Stimulated activated CD8-positive, alpha-beta memory T cell treated with anti-CD3 and anti-CD28 coated beads, Interleukin-2, amount 100 ng/mL, for 1 hour (primary cell): ENCODE data around the gene IPCEF1.
"Not testable (repeated sequence)": the region's sequence is repeated elsewhere in the genome, so short reads cannot be mapped to it uniquely, and the experiment has no call there.

Experiments used
- DNase-seq, 2 donors: peaks; one replicate each; pipeline ENCODE4 v3.0.0-alpha.2; 2020; ENCODE audit warnings: low read depth in 2 of 2

IPCEF1 gene

GRCh38 chr6:154246723-154247118, 109.9 kb downstream of the IPCEF1 start:
- no peak for DNase-seq

GRCh38 chr6:154245506-154245905, 111.1 kb downstream of the IPCEF1 start:
- DNase-seq: no peak

DNA sequence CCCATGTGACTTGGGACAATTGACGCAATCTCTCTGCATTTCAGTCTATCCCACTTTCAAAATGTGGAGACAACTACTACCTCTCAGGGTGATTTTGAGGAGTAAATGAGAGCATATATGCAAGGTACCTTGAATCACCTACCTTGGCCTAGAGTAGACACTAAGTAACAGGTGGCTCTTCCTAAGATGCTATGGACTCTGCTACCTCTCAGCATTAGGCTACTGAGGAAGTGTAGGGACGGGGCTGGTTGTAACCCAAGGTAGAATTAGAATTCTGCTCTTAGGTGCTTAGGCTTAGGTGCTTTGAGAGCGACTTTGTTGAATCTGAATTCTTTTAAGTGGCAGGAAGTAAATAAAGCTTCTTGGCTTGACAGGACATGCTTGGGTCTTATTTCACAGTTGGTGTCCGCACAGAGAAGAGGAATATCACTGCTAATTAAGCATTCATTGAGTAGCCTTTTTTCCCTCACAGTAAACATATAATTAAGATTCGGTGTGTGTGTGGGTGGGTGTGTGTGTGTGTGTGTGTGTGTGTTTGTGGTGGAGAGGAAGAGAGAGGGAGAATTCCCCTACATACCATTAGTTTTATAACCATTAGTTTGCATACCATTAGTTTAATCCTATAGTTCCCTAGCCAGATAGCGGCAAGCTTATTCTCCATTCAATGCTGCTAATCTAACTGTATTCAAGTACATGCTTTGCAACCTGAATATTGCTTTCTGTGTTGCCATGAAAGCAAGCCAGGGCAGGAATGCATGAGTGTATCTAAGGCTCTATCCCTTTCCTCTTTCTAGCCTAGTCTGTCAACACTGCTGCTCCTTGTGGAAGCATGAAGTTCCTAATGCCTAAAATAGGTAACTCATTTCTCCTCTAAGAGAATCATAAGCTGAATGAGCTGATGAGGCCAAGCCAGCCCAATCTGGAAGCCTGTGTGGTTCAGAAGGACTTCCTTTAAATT, 112.5 kb downstream of the IPCEF1 start:
- DNase-seq: no peak

- no peak for DNase-seq
Measured at GRCh38 chr6:154242617-154243357, 113.8 kb downstream of the IPCEF1 start.

- no peak for DNase-seq
Measured at GRCh38 chr6:154241581-154241980, 115.0 kb downstream of the IPCEF1 start.

GRCh38 chr6:154241061-154241460, 115.5 kb downstream of the IPCEF1 start:
- DNase-seq: not testable (repeated sequence)

DNA sequence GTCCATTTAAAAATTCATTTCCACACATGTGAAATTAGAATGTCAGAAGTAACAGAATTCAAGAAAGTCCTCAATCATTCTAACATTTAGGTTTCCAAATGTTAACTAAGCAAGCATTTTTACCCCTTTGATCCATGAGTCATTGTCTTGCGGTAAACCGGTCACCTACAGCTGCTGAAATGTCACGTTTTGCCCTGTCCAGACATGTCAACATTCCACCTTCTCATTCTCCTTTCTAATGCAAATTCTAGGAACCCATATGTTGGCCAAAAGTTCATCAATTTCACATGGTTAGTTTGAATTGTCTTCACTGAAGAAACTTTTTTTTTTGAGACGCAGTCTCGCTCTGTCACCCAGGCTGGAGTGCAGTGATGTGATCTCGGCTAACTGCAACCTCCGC, 117.2 kb downstream of the IPCEF1 start:
- DNase-seq: no peak

- DNase-seq: no peak
Measured at GRCh38 chr6:154238831-154239230, 117.8 kb downstream of the IPCEF1 start.

- no peak for DNase-seq
Measured at GRCh38 chr6:154236646-154237301, 119.8 kb downstream of the IPCEF1 start.

- DNase-seq: no peak
Measured at GRCh38 chr6:154234019-154234772, 122.4 kb downstream of the IPCEF1 start.

- DNase-seq: no peak
Measured at GRCh38 chr6:154233383-154233782, 123.2 kb downstream of the IPCEF1 start.

DNA sequence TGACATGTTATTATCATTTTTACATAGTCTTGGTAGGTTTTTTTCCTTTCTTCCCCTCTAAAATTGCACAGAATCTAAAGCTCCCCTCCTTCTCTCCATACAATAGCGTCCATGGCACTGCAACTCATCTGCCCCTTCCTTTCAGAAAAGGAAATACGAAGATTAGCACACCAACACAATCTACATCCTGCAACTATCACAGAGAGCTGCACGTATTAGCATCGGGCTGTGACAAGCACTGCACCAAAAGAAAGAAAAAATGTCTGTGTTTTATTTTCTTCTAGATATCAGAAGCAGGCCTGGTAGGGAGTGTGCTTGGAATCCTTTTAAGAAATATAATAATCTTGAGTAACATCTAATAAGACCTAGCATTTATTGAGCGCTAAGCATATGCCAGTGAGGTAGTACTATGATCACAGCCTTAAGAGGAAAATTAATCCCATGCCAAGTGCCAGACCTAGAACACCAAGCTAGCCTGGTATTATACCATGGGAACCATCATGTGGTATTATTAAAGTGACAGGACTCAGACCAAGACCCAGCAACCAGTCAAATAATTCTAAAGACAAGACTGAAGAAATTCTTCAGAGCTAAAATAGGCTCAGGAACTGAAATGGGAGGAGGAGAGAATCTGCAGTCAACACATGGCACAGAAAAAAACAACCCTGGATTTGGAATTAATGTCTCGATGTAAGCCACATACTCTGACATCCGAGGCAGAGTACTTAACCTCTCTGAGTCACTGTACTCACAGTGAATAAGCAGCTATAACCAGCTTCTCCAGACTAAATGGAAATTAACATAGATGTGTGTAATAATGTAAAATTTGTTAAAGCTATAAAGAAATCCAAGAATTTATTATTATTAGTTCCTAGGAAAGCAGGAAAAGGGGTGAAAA, 124.3 kb downstream of the IPCEF1 start:
- no peak for DNase-seq

- no peak for DNase-seq
Measured at GRCh38 chr6:154230910-154231595, 125.5 kb downstream of the IPCEF1 start.

GRCh38 chr6:154230393-154230792, 126.2 kb downstream of the IPCEF1 start:
- no peak for DNase-seq

- no peak for DNase-seq
Measured at GRCh38 chr6:154229786-154230185, 126.8 kb downstream of the IPCEF1 start.

GRCh38 chr6:154228521-154228905, 128.1 kb downstream of the IPCEF1 start:
- no peak for DNase-seq

- DNase-seq: no peak
Measured at GRCh38 chr6:154227862-154228520, 128.6 kb downstream of the IPCEF1 start.

DNA sequence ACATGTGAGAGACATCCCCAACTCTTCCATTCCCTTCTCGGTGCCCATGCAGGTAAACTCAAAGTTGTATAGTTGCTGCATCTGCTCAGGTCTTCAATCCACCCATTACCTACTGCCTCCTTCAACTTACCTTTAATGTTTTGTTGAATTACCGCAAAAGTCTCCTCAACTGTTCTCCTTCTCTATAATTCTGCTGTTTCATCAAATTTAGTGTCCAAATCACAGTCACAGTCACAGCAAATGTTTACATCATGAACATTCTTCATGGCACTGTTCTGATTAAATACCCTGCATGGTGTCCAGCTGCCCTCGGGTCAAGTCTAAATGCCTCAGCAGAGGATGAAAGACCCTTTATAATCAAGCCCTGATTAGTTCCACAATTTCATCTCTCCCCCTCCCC, 130.1 kb downstream of the IPCEF1 start:
- no peak for DNase-seq

GRCh38 chr6:154223296-154223695, 133.3 kb downstream of the IPCEF1 start:
- no peak for DNase-seq
